OCI-LY3 (cell line): ENCODE measurements around the gene ATP5ME.

Experiments
- H2AFZ ChIP-seq: fragments of 200-600, 300-600 bp; shearing (Covaris generic); 2 replicates; pipeline ENCODE4 v1.6.0; 2014; ENCODE audit warnings: antibody characterized with exemption, low read depth, low read length
- H3K27ac ChIP-seq: fragments of 200-600, 300-600 bp; sonication (generic); 2 replicates; pipeline ENCODE4 v1.5.1; 2014; ENCODE audit warnings: mild to moderate bottlenecking, low read length, moderate library complexity, mixed read lengths
- H3K27me3 ChIP-seq: fragments of 200-600, 300-600 bp; sonication (generic); 2 replicates; pipeline ENCODE4 v1.6.1; 2014; ENCODE audit warnings: low read depth, low read length, mixed read lengths
- H3K36me3 ChIP-seq: fragments of 200-600, 300-600 bp; sonication (generic); replicated peaks from 2 replicates; pipeline ENCODE3; 2014; ENCODE audit warnings: low read depth, low read length, mixed read lengths
- H3K4me1 ChIP-seq: fragments of 300-600, 200-600 bp; sonication (generic); 2 replicates; pipeline ENCODE4 v1.6.1; 2014; ENCODE audit warnings: low read length, mixed read lengths
- H3K4me2 ChIP-seq: fragments of 200-600, 300-600 bp; sonication (generic); 2 replicates; pipeline ENCODE4 v1.6.1; 2014; ENCODE audit warnings: low read length, mixed read lengths
- H3K4me3 ChIP-seq: fragments of 300-600, 200-600 bp; sonication (generic); 2 replicates; pipeline ENCODE4 v1.5.1; 2014; ENCODE audit warnings: antibody characterized with exemption, mild to moderate bottlenecking, low read length, moderate library complexity
- H3K79me2 ChIP-seq: fragments of 300-600, 200-600 bp; shearing (Covaris generic); 2 replicates; pipeline ENCODE4 v1.6.1; 2014; ENCODE audit warnings: mild to moderate bottlenecking, low read length, mixed read lengths
- H3K9ac ChIP-seq: fragments of 300-600, 200-600 bp; shearing (Covaris generic); 2 replicates; pipeline ENCODE4 v1.6.0; 2014; ENCODE audit warnings: mild to moderate bottlenecking, low read length, moderate library complexity
- H3K9me3 ChIP-seq: fragments of 200-600, 300-600 bp; shearing (Covaris generic); 2 replicates; pipeline ENCODE4 v1.6.1; 2014; ENCODE audit warnings: low read length, mixed read lengths; ENCODE audit not compliant: insufficient read depth
- H4K20me1 ChIP-seq: fragments of 200-600, 300-600 bp; sonication (generic); 2 replicates; pipeline ENCODE4 v1.6.1; 2016; ENCODE audit warnings: low read length, mixed read lengths; ENCODE audit not compliant: insufficient read depth
- EZH2phosphoT487 ChIP-seq: fragments of 200-600 bp; shearing (Covaris generic); IDR thresholded peaks from 2 replicates; pipeline ENCODE4 v1.6.1; 2018; ENCODE audit warnings: antibody characterized with exemption, mixed run types, low read depth
- TF ChIP-seq, protein P1 (sequence below): fragments of 200-600, 300-600 bp; sonication (generic); IDR thresholded peaks from 2 replicates; pipeline ENCODE4 v1.5.1; 2014; ENCODE audit warnings: antibody characterized with exemption, low read length, low read depth

Gene ATP5ME

DNA sequence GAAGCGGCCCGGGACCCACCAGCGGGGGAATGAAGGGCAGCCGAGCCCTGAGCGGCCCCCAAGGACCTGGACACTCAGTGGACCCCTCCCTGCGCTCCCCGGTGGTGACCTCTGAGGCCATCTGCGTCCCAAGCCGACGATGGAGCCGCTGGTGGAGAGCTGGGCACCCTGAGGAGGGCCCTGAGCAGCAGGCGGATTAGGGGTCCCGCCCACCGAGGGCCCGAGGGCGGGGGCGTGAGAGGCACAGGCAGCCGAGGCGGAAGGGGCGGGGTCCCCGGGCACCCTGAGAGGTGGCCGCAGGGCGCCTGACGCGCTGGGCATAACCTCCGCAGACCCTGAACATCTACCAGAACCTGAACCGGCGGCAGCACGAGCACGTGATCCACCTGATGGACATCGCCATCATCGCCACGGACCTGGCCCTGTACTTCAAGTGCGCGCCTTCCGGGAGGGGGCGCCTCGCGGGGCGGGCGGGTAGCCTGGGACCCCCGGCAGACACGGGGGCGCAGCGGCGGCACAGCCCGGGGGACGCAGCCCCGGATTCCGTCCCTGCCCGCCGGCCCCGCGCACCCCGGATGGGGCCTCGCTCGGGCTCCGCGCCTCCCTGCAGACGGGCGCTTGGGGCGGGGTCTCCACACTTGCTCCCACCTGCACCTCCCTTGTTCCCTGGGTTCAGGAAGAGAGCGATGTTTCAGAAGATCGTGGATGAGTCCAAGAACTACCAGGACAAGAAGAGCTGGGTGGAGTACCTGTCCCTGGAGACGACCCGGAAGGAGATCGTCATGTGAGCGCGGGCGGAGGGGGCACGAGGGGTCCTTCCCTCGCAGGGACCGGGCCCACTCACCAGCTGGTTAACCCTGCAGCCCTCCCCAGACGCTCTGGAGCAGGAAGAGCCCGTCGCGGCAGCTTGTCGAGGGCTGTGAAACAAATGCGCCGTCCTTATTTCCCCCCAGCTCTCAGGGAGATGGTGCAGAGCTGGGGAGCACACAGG is 10.3 kb downstream of the ATP5ME start:
- H3K27me3 ChIP-seq: no peaks in the 10 kb centered on the region
- H3K4me2 ChIP-seq: peak overlapping the region; percentile 56
- H3K9me3 ChIP-seq: no peaks in the 10 kb centered on the region
- H4K20me1 ChIP-seq: no peaks in the 10 kb centered on the region
- H3K79me2 ChIP-seq: no peaks in the 10 kb centered on the region
- H3K27ac ChIP-seq: peak overlapping the region; percentile 39
- H3K9ac ChIP-seq: peak overlapping the region; percentile 77
- H3K4me3 ChIP-seq: peak overlapping the region; percentile 81
- H3K4me1 ChIP-seq: no peaks in the 10 kb centered on the region
- no peak for TF ChIP-seq EZH2phosphoT487
- TF ChIP-seq, protein P1, sequence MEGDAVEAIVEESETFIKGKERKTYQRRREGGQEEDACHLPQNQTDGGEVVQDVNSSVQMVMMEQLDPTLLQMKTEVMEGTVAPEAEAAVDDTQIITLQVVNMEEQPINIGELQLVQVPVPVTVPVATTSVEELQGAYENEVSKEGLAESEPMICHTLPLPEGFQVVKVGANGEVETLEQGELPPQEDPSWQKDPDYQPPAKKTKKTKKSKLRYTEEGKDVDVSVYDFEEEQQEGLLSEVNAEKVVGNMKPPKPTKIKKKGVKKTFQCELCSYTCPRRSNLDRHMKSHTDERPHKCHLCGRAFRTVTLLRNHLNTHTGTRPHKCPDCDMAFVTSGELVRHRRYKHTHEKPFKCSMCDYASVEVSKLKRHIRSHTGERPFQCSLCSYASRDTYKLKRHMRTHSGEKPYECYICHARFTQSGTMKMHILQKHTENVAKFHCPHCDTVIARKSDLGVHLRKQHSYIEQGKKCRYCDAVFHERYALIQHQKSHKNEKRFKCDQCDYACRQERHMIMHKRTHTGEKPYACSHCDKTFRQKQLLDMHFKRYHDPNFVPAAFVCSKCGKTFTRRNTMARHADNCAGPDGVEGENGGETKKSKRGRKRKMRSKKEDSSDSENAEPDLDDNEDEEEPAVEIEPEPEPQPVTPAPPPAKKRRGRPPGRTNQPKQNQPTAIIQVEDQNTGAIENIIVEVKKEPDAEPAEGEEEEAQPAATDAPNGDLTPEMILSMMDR: no peak
- no peak overlapping the region for H2AFZ ChIP-seq
- no peaks in the 10 kb centered on the region for H3K36me3 ChIP-seq

DNA sequence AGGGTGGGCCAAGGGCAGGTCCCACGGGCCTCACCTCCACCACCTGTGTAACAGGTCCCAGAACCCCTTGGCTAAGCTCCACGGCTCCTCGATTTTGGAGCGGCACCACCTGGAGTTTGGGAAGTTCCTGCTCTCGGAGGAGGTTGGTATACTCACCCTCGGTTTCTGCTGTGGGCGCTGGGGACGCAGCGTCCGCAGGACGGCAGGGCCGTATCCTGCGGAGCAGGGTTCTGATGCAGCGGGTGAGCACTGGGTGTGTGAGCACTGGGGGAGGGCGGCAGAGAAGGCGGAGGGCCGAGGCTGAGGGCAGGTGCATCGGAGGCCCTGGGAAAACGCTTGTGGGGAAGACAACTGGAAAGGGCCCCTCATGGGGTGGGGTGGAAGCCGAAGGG is 11.0 kb downstream of the ATP5ME start:
- Histone ChIP-seq H2AFZ (no peak overlapping the region), H3K4me3 (peak overlapping the region; percentile 81), H3K79me2 (no peaks in the 10 kb centered on the region), H3K4me1 (no peaks in the 10 kb centered on the region), H3K9me3 (no peaks in the 10 kb centered on the region), H3K4me2 (peak overlapping the region; percentile 56), H3K27me3 (no peaks in the 10 kb centered on the region), H3K27ac (no peak overlapping the region), H4K20me1 (no peaks in the 10 kb centered on the region), H3K9ac (peak overlapping the region; percentile 77; the same call in 1 of the 2 replicates), H3K36me3 (no peaks in the 10 kb centered on the region)
- TF ChIP-seq, protein P1: no peak
- no peak for TF ChIP-seq EZH2phosphoT487

GRCh38 chr4:661881-662761 is 12.0 kb downstream of the ATP5ME start:
- Histone ChIP-seq H3K9ac (no peak overlapping the region), H3K4me3 (no peak overlapping the region), H4K20me1 (no peaks in the 10 kb centered on the region), H3K4me1 (no peaks in the 10 kb centered on the region), H3K79me2 (no peaks in the 10 kb centered on the region), H3K36me3 (no peaks in the 10 kb centered on the region), H3K27ac (no peak overlapping the region), H3K4me2 (no peak overlapping the region), H3K9me3 (no peaks in the 10 kb centered on the region), H2AFZ (no peak overlapping the region), H3K27me3 (no peaks in the 10 kb centered on the region)
- TF ChIP-seq, protein P1: no peak
- no peak for TF ChIP-seq EZH2phosphoT487

DNA sequence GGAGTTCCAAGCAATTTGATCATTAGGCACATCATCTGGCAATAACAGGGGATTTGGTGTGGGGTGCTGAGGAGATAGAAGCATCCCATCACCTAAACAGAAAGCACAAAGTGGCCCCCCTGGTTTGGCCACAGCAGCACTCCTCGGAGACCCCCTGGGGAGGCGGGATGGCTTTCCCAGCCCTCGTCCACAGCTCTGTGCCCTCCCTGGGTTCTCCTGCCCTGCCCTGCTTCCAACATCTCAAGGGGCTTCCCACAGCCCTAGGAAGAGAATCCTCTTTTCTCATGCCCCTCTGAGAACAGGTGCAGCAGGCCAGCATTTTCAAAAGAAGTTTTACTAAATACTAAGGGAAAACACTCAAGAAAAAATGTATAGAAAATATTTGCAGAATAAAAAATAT is 12.8 kb downstream of the ATP5ME start:
- H3K4me1 ChIP-seq: no peaks in the 10 kb centered on the region
- H3K27ac ChIP-seq: no peak overlapping the region
- H3K4me3 ChIP-seq: no peak overlapping the region
- no peaks in the 10 kb centered on the region for H3K27me3 ChIP-seq
- H4K20me1 ChIP-seq: no peaks in the 10 kb centered on the region
- H3K9ac ChIP-seq: no peak overlapping the region
- TF ChIP-seq, protein P1: no peak
- no peak for TF ChIP-seq EZH2phosphoT487
- H3K9me3 ChIP-seq: no peaks in the 10 kb centered on the region
- no peaks in the 10 kb centered on the region for H3K36me3 ChIP-seq
- no peak overlapping the region for H3K4me2 ChIP-seq
- no peaks in the 10 kb centered on the region for H3K79me2 ChIP-seq
- no peak overlapping the region for H2AFZ ChIP-seq
